GM12892 (cell line): ENCODE data around the gene TANK.
A peak's percentile ranks its signal among the peaks of the same experiment; 100 is the strongest.
"Not testable (repeated sequence)": the region's sequence is repeated elsewhere in the genome, so short reads cannot be mapped to it uniquely, and the experiment has no call there.

Source experiments
- DNase-seq: peaks from one replicate; pipeline ENCODE4 v3.0.0; 2011; ENCODE audit not compliant: insufficient read length
- FAIRE-seq: peaks from 2 replicates; lab custom pipeline; 2011; peaks lifted over from hg19 to GRCh38; lab: Jason Lieb, UNC
- POLR2A ChIP-seq: IDR thresholded peaks from 2 replicates; pipeline ENCODE4 v1.6.1; 2011; ENCODE audit warnings: low read depth, low read length, control low read depth
- POLR2AphosphoS5 ChIP-seq: IDR thresholded peaks from 2 replicates; pipeline ENCODE4 v1.6.1; 2011; ENCODE audit warnings: low read depth, low read length, control low read depth
- TAF1 ChIP-seq: IDR thresholded peaks from 2 replicates; pipeline ENCODE4 v1.6.1; 2011; ENCODE audit warnings: low read depth, mild to moderate bottlenecking, control low read depth, low read length, borderline replicate concordance

Gene TANK

DNA sequence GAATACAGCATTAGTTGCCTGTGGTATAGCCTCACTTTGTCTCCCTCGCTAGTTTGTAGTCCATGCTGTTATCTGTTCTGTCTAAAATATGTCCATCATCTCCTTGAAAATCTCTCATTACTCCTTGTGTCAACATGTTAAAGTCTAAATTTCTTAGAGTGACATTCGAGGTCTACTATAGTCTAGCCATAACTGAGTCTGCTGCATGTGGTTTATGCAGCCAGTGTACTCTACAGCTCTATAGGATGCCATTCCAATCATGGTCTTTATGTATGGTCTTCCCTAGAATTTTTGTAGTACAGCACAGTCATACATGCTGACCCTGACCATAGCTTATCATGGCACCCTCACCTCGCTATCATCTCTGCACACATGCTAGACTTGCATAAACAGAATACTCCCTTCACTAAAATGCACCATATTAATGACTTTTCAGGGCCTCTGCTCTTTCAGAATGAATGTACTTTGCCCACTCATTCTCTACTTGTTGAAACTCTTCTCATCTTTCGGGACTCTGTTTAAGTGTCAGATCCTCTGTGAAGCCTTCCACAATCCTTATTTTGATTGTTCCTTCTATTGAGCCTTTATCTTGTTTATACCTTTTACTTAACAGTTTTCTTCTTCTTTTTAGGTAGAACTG is 12.8 kb downstream of the TANK start:
- TF ChIP-seq POLR2AphosphoS5 (peak; percentile 42; the same call in 1 of the 2 replicates), POLR2A (no peak)
- DNase-seq (no peak), FAIRE-seq (peak; percentile 96)

DNA sequence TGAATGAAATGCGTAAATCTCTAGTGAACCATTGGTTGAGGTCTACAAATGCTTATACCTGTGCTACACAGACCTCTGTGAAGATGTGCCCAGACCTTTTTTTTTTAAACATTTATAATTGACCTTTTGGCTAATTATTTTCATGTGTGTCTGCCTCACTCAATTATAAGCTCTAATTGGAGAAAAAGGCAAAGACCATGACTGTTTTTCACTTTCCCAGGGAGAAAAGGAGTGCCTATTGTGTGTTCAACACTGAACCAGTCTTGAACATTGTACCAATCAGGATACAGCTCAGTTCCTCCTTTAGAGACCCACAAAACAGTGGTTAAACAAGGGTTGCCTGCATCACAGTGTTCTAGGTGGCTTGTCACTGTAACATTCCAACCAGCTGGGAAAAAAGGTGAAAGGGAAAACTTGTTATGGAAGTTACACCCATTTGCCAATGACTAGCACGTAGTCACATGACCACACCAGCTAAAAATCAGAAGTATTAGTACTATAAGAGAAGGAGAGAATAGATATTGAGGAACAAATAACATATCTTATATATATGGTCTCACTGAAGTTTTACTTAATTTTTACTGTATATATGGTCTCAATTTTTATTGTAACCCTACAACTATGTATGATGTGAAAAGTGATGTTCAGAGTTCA is 13.4 kb downstream of the TANK start:
- DNase-seq (no peak), FAIRE-seq (peak; percentile 73)
- TF ChIP-seq POLR2A (no peak), TAF1 (no peak), POLR2AphosphoS5 (no peak)

DNA sequence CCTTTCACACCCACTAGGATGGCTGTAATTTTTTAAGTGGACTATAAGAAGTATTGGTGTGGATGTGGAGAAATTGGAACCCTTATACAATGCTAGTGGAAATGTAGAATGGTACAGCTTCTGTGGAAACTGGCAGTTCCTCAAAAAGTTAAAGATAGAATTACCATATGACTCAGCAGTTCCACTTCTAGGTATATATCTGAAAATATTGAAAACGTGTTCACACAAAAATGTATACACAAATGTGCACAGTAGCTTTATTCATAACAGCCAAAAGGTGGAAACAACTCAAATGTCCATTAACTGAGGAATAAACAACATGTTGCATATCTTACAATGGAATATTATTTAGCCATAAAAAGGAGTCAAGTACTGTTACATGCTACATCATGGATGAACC is 17.7 kb downstream of the TANK start:
- TF ChIP-seq TAF1 (no peak), POLR2A (no peak), POLR2AphosphoS5 (no peak)
- FAIRE-seq (peak; percentile 27), DNase-seq (no peak)

DNA sequence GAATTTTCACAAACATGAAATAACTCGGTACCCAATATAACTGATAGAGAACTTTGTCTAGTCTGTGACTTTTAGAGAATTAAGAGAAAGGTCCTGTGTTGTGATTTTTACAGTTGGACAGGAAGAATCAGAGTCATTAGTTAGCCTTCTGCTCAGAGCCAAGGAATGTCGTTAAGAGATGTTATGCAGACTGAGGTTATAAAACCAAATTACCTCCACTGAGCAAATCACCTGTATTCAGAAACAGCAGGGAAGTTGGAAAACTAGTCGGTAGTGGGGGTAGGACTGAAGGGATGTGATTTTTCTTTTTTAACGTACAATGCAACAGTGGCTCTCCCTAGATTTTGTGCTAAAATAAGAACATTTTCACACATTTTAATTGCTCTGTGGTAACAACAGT is 18.5 kb downstream of the TANK start:
- FAIRE-seq (peak; percentile 76), DNase-seq (no peak)
- TF ChIP-seq TAF1 (no peak), POLR2AphosphoS5 (peak; percentile 50; the same call in 1 of the 2 replicates)

DNA sequence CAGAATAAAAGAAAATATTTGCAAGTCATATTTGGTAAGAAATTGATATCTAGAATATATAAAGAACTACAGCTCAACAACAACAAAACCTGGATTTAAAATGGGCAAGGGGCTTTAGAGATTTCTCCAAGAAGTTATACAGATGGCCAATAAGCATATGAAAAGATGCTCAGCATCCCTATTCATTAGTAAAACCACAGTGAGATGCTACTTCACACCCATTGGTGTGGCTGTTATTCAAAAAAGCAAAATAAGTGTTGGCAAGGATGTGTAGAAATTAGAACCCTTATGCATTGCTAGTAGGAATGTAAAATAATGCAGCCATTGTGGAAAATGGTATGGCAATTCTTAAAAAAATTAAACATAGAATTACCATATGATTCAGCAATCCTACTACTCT is 29.8 kb downstream of the TANK start:
- DNase-seq = no peak
- FAIRE-seq = no peak
- TF ChIP-seq TAF1 (no peak), POLR2AphosphoS5 (no peak), POLR2A (no peak)

DNA sequence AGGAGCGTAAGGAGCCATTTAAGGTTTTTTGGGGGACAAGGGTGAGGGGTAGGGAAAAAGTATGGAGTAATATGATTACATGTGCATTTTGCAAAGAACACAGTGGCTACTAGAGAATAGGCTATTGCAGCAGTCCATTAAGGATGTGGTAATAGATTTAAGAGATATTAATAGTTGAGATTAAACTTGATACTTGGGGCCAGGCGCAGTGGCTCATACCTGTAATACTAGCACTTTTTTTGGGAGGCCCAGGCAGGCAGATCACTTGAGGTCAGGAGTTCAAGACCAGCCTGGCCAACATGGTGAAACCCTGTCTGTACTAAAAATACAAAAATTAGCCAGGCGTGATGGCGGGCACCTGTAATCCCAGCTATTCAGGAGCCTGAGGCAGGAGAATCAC is 35.4 kb downstream of the TANK start:
- not testable (repeated sequence) for FAIRE-seq, DNase-seq

DNA sequence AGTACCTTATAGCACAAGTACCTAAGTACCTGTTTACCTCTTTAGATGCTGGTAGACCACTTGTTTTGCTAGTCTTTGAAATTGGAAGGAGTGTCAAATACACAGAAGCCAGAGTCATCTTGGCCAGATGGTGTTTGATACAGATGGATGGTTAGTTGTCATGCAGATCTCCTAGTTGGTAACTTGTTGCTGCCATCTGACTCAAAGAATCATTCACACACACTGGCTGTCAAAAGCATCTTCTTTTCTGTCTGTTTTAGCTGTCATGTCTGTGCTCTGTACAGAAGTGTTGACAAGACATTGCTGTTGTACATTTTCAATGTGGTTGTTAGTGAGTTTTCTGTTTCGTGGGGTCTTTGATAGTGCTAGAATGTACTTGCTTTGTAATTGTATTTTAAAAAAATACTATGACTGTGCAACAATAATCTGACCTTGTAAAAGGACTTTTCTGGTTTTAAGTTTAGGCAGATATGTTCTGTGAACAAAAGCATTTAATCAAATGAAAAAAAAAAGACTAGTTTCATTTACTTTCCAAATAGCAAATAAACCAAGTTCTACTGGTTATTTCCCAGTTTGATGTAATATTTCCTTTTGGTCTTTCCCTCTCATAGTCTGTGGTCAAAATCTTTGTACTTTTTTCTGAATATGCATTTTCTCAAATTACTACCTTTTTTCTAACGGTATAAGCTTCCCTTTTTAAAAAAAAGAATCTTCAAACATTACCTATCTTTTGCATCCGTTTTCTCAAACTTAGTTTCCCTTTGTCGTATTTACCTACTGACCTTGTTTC is 39.9 kb downstream of the TANK start:
- TF ChIP-seq POLR2A = no peak
- TF ChIP-seq TAF1 = no peak
- TF ChIP-seq POLR2AphosphoS5 = no peak
- peak; percentile 92 for FAIRE-seq
- DNase-seq = no peak

DNA sequence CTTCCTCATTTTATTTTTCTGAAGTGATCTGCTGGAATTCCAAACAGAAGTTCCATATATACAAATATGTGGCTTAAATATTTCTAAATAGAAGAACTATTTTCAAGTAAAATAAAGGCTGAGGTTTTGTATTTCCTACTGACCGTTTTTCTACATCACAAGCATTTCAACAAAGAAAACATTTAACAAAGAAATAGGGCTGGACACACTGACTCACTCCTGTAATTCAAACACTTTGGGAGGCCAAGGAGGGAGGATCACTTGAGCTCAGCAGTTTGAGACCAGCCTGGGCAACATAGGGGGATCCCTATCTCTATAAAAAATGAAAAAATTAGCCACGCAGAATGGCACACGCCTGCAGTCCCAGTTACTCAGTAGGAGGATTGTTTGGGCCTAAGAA is 44.6 kb downstream of the TANK start:
- TF ChIP-seq POLR2A (no peak), TAF1 (no peak), POLR2AphosphoS5 (no peak)
- FAIRE-seq (no peak), DNase-seq (no peak)

DNA sequence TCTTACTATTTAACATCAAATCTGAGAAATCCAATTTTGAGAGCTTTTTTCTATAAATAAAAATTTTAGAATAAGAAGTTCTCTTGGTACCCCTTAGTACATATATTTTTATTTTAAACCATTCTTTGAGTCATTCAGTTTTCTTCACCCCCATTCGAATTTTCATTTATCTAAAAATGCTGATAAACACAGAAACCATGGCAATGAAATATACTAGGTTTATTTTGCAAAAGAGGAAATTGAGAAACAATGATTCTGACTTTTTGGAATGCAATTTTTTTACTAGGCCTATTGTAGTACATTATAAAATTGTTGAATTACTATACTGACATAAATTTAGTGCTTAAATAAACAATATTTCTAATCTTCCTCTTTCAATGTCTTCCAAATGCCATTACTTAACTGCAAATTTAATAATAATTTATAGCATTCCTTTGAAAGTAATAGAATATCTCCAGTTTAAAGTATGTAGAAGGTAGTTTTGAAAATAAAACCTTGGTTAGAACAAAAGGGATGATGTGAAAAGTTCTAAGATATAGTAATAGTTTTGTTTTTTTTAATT is 46.3 kb downstream of the TANK start:
- DNase-seq (no peak), FAIRE-seq (no peak)
- no peak for TF ChIP-seq POLR2A
- TF ChIP-seq POLR2AphosphoS5 = no peak
- no peak for TF ChIP-seq TAF1

DNA sequence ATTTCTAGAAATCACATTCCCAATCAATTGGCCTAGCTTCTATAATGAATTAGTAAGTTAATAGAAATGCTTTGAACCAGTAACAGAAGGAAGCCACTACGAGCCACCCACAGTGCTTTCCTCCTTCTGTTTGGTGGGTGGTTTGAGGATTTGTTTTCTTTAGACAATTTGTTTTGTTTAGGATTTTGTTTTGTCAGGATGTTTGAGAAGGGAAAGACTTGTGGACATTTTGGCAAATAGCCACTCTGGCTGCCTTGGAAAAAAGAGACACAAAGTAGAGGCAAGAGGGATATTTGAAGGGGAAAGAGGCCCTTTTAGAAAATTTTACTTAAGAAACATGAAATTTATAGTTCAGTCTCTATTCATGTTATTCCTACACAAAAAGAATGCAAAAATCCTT is 47.7 kb downstream of the TANK start:
- no peak for TF ChIP-seq TAF1
- no peak for TF ChIP-seq POLR2AphosphoS5
- no peak for TF ChIP-seq POLR2A
- DNase-seq = no peak
- FAIRE-seq = no peak

DNA sequence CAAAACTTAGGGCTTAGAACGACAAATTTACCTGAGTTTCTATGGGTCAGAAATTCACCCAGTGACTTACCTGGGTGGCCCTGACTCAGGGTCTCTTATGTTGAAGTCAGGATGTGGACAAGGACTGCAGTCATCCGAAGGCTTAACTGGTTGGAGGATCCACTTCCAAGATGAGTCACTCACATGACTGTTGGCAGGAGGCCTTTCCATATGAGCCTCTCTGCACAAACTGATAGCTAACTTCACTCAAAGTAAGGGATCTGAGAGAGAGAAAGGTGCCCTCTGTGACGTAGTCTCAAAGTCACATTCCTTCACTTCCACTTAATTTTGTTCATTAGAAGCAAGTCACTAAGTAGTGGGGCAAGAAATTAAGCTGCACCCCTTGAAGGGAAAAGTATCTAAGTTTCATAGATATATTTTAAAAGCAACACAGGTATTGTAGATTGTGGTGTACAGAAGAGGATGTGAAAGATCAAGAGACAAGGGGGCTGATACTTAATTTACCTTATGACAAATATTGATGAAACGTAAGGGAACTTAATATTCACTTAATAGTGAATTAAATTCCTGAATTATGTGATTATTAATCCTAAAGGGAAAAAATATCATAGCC is 48.4 kb downstream of the TANK start:
- FAIRE-seq (no peak), DNase-seq (no peak)
- no peak for TF ChIP-seq POLR2A
- no peak for TF ChIP-seq POLR2AphosphoS5
- TF ChIP-seq TAF1 = no peak

DNA sequence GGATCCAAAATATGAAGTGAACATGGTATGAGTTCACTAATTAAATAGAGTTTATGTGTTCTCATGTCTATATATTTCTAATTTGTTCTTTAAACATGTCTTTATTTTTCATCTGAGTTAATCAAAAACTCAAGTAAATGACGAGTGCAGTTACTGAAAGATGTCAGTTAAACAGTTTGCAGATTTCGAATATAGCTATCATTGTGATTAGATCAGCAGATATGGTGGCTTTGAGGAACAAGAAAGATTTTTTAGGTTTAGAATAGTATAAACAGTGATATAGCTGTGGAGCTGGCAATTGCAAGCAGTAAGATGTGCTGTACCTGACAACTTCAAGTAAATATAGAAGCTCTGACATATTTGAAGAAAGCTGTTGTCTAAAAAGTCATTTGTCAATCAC is 49.7 kb downstream of the TANK start:
- FAIRE-seq (no peak), DNase-seq (no peak)
- TF ChIP-seq POLR2A = no peak
- no peak for TF ChIP-seq POLR2AphosphoS5
- TF ChIP-seq TAF1 = no peak
